SK-N-SH (cell line): ENCODE results near the gene IFNL3. TPM values are rescaled to one million over a fixed set of nuclear protein-coding genes. Genes with fewer than 3 reads are reported as not detected.

Experiments
- CTCF ChIA-PET: fragments of 300-600, 350-600 bp; formaldehyde crosslinking; extraction: SDS; loops from one replicate; lab custom pipeline; 2021; lab: Yijun Ruan, JAX
- POLR2A ChIA-PET: fragments of 350-600 bp; sonication (Branson Sonifier 250); formaldehyde crosslinking; extraction: SDS; loops from one replicate; lab custom pipeline; 2020; ENCODE audit warnings: antibody characterized with exemption, inconsistent platforms; lab: Yijun Ruan, JAX
- DNase-seq: peaks from one replicate; pipeline ENCODE4 v3.0.0; 2012
- H2AFZ ChIP-seq: fragments of 200-600 bp; sonication (generic); 2 replicates; pipeline ENCODE4 v1.8.1; 2016; ENCODE audit warnings: antibody characterized with exemption, mild to moderate bottlenecking, low read depth
- H3F3A ChIP-seq: fragments of 200-600 bp; sonication (generic); replicated peaks from 2 replicates; pipeline ENCODE3; 2016; ENCODE audit warnings: antibody characterized with exemption, mild to moderate bottlenecking; ENCODE audit not compliant: insufficient read depth
- H3K27ac ChIP-seq, 2 experiments: fragments of 200-500 bp in 1 of 2; fragments of 200-600 bp in 1 of 2; sonication (Bioruptor generic) in 1 of 2; sonication (generic), shearing (Covaris generic) in 1 of 2; 2 replicates each; pipeline versions ENCODE4 v1.5.1 to v1.6.1; 2014 to 2016; ENCODE audit warnings: low read depth in 2 of 2, inconsistent platforms in 1 of 2, low read length in 1 of 2, mild to moderate bottlenecking in 1 of 2, mixed read lengths in 1 of 2
- H3K27me3 ChIP-seq: fragments of 200-600 bp; sonication (generic), shearing (Covaris generic); 2 replicates; pipeline ENCODE4 v1.6.1; 2016; ENCODE audit warnings: mixed run types; ENCODE audit not compliant: insufficient read depth
- H3K36me3 ChIP-seq, 2 experiments: fragments of 200-500 bp in 1 of 2; fragments of 200-600 bp in 1 of 2; sonication (Bioruptor generic) in 1 of 2; sonication (generic) in 1 of 2; replicated peaks in 1 of 2; 2 replicates each; pipeline versions ENCODE3 to v1.5.1; 2014 to 2016; ENCODE audit warnings: low read length in 1 of 2, mild to moderate bottlenecking in 1 of 2; ENCODE audit not compliant: insufficient read depth in 2 of 2, control insufficient read depth in 1 of 2
- H3K4me1 ChIP-seq, 2 experiments: fragments of 200-500 bp in 1 of 2; fragments of 200-600 bp in 1 of 2; sonication (Bioruptor generic) in 1 of 2; sonication (generic), shearing (Covaris generic) in 1 of 2; 2 replicates each; pipeline versions ENCODE4 v1.5.1 to v1.6.1; 2014 to 2016; ENCODE audit warnings: low read depth in 1 of 2, low read length in 1 of 2, mixed run types in 1 of 2; ENCODE audit not compliant: insufficient read depth in 2 of 2, control insufficient read depth in 1 of 2
- H3K4me2 ChIP-seq: fragments of 200-600 bp; sonication (generic), shearing (Covaris generic); 2 replicates; pipeline ENCODE4 v1.6.1; 2017; ENCODE audit warnings: mixed run types
- H3K4me3 ChIP-seq, 2 experiments: fragments of 200-500 bp in 1 of 2; fragments of 200-600 bp in 1 of 2; sonication (Bioruptor generic) in 1 of 2; sonication (generic), shearing (Covaris generic) in 1 of 2; 2 replicates each; pipeline versions ENCODE4 v1.5.1 to v1.8.1; 2014 to 2016; ENCODE audit warnings: low read depth in 2 of 2, inconsistent platforms in 1 of 2, low read length in 1 of 2, mild to moderate bottlenecking in 1 of 2, mixed read lengths in 1 of 2, moderate library complexity in 1 of 2
- H3K79me2 ChIP-seq: fragments of 200-600 bp; sonication (generic); 2 replicates; pipeline ENCODE4 v1.8.1; 2017; ENCODE audit warnings: mild to moderate bottlenecking; ENCODE audit not compliant: insufficient read depth
- H3K9ac ChIP-seq: fragments of 200-600 bp; sonication (generic); 2 replicates; pipeline ENCODE4 v1.6.1; 2017; ENCODE audit warnings: mixed run types
- H3K9me2 ChIP-seq: fragments of 200-600 bp; sonication (generic); 2 replicates; pipeline ENCODE4 v1.6.1; 2017; ENCODE audit warnings: mixed run types
- H3K9me3 ChIP-seq: fragments of 200-600 bp; sonication (generic); 2 replicates; pipeline ENCODE4 v1.6.1; 2017; ENCODE audit warnings: mixed run types, mild to moderate bottlenecking, moderate library complexity
- H4K20me1 ChIP-seq: fragments of 200-600 bp; sonication (generic); 2 replicates; pipeline ENCODE4 v1.6.1; 2017; ENCODE audit warnings: mild to moderate bottlenecking, mixed run types; ENCODE audit not compliant: insufficient read depth
- CHD2 ChIP-seq: fragments of 150-350 bp; IDR thresholded peaks from 2 replicates; pipeline ENCODE4 v1.6.1; 2018; ENCODE audit warnings: low read length; ENCODE audit not compliant: partially characterized antibody
- CTCF ChIP-seq: fragments of 200-600 bp; sonication (generic); IDR thresholded peaks from 2 replicates; pipeline ENCODE4 v1.6.1; 2017; ENCODE audit warnings: antibody characterized with exemption, mild to moderate bottlenecking, moderate library complexity
- FOSL2 ChIP-seq: IDR thresholded peaks from 2 replicates; pipeline ENCODE4 v1.4.0; 2012; ENCODE audit warnings: low read depth, mild to moderate bottlenecking, moderate library complexity, borderline replicate concordance
- FOXM1 ChIP-seq: IDR thresholded peaks from 2 replicates; pipeline ENCODE4 v1.4.0; 2012; ENCODE audit warnings: low read depth, mild to moderate bottlenecking
- GABPA ChIP-seq: IDR thresholded peaks from 2 replicates; pipeline ENCODE4 v1.4.0; 2012; ENCODE audit warnings: low read depth, mild to moderate bottlenecking
- GATA2 ChIP-seq: sonication (generic); formaldehyde crosslinking; IDR thresholded peaks from 2 replicates; pipeline ENCODE4 v1.5.0; 2020; ENCODE audit warnings: mild to moderate bottlenecking, missing genetic modification reagents
- IRF3 ChIP-seq: fragments of 150-350 bp; IDR thresholded peaks from 2 replicates; pipeline ENCODE4 v1.6.1; 2016; ENCODE audit warnings: mild to moderate bottlenecking, low read depth, low read length
- MEF2A ChIP-seq: IDR thresholded peaks from 2 replicates; pipeline ENCODE4 v1.4.0; 2012; ENCODE audit warnings: low read depth, borderline replicate concordance
- MXI1 ChIP-seq: IDR thresholded peaks from 2 replicates; pipeline ENCODE4 v1.6.1; 2012; ENCODE audit warnings: mild to moderate bottlenecking, low read depth, low read length, improper control_type of control experiment
- NFIC ChIP-seq: IDR thresholded peaks from 2 replicates; pipeline ENCODE4 v1.4.0; 2012; ENCODE audit warnings: borderline replicate concordance
- NRF1 ChIP-seq: IDR thresholded peaks from 2 replicates; pipeline ENCODE4 v1.6.1; 2012; ENCODE audit warnings: low read depth, mild to moderate bottlenecking, low read length
- PBX3 ChIP-seq: IDR thresholded peaks from 2 replicates; pipeline ENCODE4; 2012
- POLR2AphosphoS5 ChIP-seq: IDR thresholded peaks from 2 replicates; pipeline ENCODE4 v1.6.1; 2012; ENCODE audit warnings: low read depth, low read length
- RAD21 ChIP-seq: IDR thresholded peaks from 2 replicates; pipeline ENCODE4 v1.6.1; 2012; ENCODE audit warnings: mild to moderate bottlenecking, low read length
- RFX5 ChIP-seq: IDR thresholded peaks from 2 replicates; pipeline ENCODE4 v1.6.1; 2012; ENCODE audit warnings: mild to moderate bottlenecking, improper control_type of control experiment, low read length
- RXRA ChIP-seq: IDR thresholded peaks from 2 replicates; pipeline ENCODE4 v1.4.0; 2012; ENCODE audit warnings: low read depth, mild to moderate bottlenecking, borderline replicate concordance
- SIN3A ChIP-seq: IDR thresholded peaks from 2 replicates; pipeline ENCODE4 v1.6.1; 2012; ENCODE audit warnings: low read depth, mild to moderate bottlenecking, low read length, moderate library complexity, borderline replicate concordance
- SMC3 ChIP-seq: IDR thresholded peaks from 2 replicates; pipeline ENCODE4 v1.6.1; 2012; ENCODE audit warnings: low read depth, low read length, improper control_type of control experiment
- TCF12 ChIP-seq: IDR thresholded peaks from 2 replicates; pipeline ENCODE4 v1.4.0; 2012
- TEAD4 ChIP-seq: IDR thresholded peaks from 2 replicates; pipeline ENCODE4 v1.4.0; 2012; ENCODE audit warnings: mild to moderate bottlenecking, borderline replicate concordance; ENCODE audit not compliant: insufficient read depth
- USF1 ChIP-seq: IDR thresholded peaks from 2 replicates; pipeline ENCODE4 v1.4.0; 2012; ENCODE audit warnings: low read depth, borderline replicate concordance
- YY1 ChIP-seq: IDR thresholded peaks from 2 replicates; pipeline ENCODE4 v1.4.0; 2012; ENCODE audit warnings: low read depth, mild to moderate bottlenecking
- ZBTB33 ChIP-seq: IDR thresholded peaks from 2 replicates; pipeline ENCODE4 v1.4.0; 2012; ENCODE audit warnings: low read depth, borderline replicate concordance
- WGBS: methylation state at CpG from one replicate; pipeline ENCODE4 v1.1.6; 2017; ENCODE audit warnings: low lambda C conversion rate; 5-methylcytosine and 5-hydroxymethylcytosine counted together
- polyA plus RNA-seq, 3 experiments: library from polyadenylated mRNA; depleted of rRNA; stranded (reverse); fragments of >200 nt; gene quantifications; 2 replicates each; pipeline ENCODE4 v1.2.3, GENCODE V29; 2012

Gene IFNL3
- polyA plus RNA-seq, 1 of the 3 experiments (the other 2 are of a cell fraction): not detected

- CTCF ChIA-PET: no interaction called here
- Histone ChIP-seq H4K20me1 (no peaks in the 10 kb centered on the region), H3K4me3 (no peak overlapping the region), H3K4me2 (no peak overlapping the region), H3K27ac (no peak overlapping the region), H3K79me2 (no peaks in the 10 kb centered on the region), H3K9me3 (no peaks in the 10 kb centered on the region), H3K9ac (no peak overlapping the region), H3K4me1 (no peaks in the 10 kb centered on the region), H2AFZ (no peak overlapping the region), H3K9me2 (no peaks in the 10 kb centered on the region), H3K27me3 (no peaks in the 10 kb centered on the region), H3K36me3 (no peaks in the 10 kb centered on the region), H3F3A (no peaks in the 10 kb centered on the region)
- TF ChIP-seq RXRA: no peak
- TF ChIP-seq USF1: no peak
- TF ChIP-seq MXI1: no peak
- no peak for TF ChIP-seq RAD21
- no peak for TF ChIP-seq CHD2
- TF ChIP-seq YY1: no peak
- no peak for TF ChIP-seq PBX3
- no peak for TF ChIP-seq GATA2 (CRISPR knock-in tag)
- TF ChIP-seq IRF3: no peak
- no peak for TF ChIP-seq CTCF
- no peak for TF ChIP-seq NFIC
- no peak for TF ChIP-seq TCF12
- no peak for TF ChIP-seq FOSL2
- TF ChIP-seq TEAD4: no peak
- POLR2A ChIA-PET: no interaction called here
- DNase-seq: no peak
- WGBS: 73% methylated on average over 5 of the region's 5 CpGs
Observed at GRCh38 chr19:39276740-39277139, 31.9 kb upstream of the IFNL3 start.

- Histone ChIP-seq H3K79me2 (no peaks in the 10 kb centered on the region), H3K27ac (no peak overlapping the region), H3K9me3 (no peaks in the 10 kb centered on the region), H4K20me1 (no peaks in the 10 kb centered on the region), H3K27me3 (no peaks in the 10 kb centered on the region), H3F3A (no peaks in the 10 kb centered on the region), H3K4me3 (no peak overlapping the region), H3K4me1 (no peaks in the 10 kb centered on the region), H3K9ac (no peak overlapping the region), H3K36me3 (no peaks in the 10 kb centered on the region), H2AFZ (no peak overlapping the region), H3K9me2 (no peaks in the 10 kb centered on the region), H3K4me2 (no peak overlapping the region)
- no peak for DNase-seq
- POLR2A ChIA-PET: no interaction called here
- CTCF ChIA-PET: no interaction called here
- 51% methylated on average over 5 of the region's 5 CpGs for WGBS
- TF ChIP-seq USF1 (no peak), SMC3 (no peak), RFX5 (no peak), SIN3A (no peak), NFIC (no peak), GABPA (no peak), POLR2AphosphoS5 (no peak), FOSL2 (no peak), ZBTB33 (no peak), NRF1 (no peak), FOXM1 (no peak), YY1 (no peak), MEF2A (no peak)
Observed at GRCh38 chr19:39275578-39275977, 30.8 kb upstream of the IFNL3 start.
